ENCODE results near the gene TRDN.
"Not testable (repeated sequence)": the region's sequence is repeated elsewhere in the genome, so short reads cannot be mapped to it uniquely, and the experiment has no call there.

The TRDN gene

DNA sequence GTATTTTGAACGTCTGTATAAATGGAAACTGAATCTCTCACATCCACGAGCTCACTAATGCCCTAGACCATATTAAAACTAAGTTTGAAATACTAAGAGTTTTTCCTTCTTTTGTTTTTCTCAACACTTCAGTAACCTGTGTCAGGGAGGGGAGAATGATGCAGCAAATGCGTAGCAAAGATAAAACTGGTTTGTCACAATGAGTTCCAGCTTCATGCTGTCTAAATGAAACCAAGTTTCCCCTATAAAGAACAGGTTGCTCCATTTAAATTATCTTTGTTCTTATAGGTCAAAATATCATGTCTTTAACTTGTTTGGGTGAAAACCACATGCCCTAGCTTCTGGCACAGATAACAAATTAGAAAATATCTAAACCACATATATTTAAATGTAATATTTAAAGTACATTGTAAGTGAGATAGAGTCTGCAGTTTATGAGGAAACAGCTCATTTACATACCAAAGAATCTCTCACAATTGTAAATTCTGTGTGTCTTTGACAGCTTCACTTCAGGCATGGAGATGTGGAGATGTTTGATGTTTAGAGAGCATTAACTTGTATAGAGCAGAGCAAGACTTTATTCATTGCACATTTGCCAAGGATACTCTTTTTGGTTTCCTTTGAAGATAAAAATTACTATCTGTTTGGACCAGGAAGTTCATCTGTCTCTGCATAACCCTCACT, 7.3 kb downstream of the TRDN start:
- DNase-seq: no peak

DNA sequence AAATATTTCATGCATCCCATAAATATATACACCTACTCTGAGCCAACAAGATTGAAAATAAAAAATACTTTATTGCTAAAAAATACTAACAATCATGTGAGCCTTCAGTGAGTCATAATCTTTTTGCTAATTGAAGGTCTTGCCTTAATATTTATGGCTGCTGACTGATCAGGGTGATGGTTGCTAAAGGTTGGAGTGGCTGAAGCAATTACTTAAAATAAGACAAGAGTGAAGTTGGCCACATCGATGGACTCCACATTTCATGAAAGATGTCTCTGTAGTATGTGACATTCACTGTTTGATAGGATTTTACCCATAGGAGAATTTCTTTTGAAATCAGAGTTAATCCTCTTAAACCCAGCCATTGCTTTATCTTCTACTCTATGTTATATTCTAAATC, 11.1 kb downstream of the TRDN start:
- no peak for DNase-seq

DNA sequence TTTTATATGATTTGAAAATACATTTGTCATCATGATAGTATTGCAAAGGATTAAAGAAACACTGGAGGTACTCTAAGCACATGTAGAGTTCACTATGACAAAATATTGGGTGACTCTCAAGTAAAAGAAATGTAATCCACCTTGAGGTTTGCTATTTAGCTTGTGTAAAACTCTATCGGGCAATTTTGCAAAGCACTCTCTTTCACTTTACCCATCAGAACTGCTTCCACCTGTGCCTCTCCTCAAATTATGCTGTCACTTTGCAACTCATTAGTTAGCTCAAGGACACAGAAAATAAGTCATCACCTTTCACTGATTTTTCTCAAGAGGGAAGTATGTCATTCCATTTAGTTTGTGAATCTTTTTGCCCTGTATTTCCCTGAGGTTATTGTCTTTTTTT, 14.0 kb downstream of the TRDN start:
- no peak for DNase-seq

DNA sequence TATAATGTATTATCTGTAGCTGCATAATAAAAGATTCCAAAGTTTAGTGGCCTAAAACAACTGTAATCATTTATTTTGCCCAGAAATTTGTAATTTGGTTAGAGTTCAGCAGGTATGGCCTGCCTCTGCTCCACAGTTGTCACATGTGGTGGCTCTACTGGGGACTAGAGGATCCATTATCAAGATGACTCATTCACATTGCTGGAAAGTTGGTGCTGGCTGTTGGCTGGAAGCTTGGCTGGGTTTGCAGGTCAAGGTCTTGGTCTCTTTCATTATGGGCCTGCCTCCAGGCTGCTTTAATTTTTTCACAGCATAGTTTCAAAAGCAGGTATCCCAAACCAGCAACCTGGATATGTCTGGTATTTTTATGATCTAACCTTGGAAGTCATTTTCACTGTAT, 17.6 kb downstream of the TRDN start:
- DNase-seq: no peak

DNA sequence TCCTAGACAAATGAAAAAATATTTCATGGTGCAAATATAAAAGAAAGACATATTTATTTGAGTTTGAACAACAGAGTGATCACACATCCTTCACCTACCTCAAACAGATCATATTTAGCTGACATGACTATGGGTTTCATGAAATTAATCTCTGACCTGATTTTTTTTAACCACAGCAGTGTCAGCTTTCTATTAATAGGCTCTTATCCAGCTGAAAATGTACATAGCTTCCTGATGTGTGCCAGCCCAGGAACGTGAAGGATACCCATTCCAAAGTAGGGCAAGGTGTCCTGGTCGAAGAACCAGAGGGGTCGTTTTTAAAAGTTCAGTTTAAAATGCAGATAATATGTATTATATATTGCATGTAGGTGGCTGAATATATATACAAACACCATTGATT, 19.8 kb downstream of the TRDN start:
- no peak for DNase-seq

DNA sequence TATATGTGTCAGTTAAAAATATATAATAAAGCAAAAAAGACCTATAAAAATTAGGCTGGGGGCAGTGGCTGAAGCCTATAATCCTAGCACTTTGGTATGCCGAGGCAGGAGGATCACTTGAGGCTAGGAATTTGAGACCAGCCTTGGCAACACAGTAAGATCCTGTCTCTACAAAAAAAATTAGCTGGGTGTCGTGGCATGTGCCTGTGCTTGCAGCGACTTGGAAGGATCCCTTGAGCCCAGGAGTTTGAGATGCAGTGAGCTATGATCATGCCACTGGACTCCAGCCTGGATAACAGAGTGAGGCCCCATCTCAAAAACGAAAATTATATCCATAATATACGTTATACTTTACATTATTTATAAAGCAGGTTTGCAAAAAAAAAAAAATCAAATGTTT, 20.7 kb downstream of the TRDN start:
- DNase-seq: no peak

DNA sequence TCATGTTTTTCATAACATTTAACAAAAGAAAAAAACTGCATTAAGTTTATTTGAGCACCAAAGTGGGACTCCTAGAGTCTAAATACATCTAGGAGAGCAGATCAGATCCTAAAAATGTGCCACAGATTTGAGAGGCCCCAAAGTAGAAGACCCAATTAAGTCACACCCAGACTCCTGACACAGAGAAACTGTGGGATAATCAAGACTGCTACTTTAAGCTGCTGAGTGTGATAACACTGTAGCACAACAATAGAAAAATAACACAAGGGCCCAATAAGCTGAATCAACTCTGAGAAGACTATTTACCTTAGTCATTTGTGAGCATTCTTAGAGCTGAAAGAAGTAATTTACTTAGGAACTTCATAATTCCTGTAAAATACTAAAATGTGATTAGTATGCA, 26.0 kb downstream of the TRDN start:
- DNase-seq: no peak

DNA sequence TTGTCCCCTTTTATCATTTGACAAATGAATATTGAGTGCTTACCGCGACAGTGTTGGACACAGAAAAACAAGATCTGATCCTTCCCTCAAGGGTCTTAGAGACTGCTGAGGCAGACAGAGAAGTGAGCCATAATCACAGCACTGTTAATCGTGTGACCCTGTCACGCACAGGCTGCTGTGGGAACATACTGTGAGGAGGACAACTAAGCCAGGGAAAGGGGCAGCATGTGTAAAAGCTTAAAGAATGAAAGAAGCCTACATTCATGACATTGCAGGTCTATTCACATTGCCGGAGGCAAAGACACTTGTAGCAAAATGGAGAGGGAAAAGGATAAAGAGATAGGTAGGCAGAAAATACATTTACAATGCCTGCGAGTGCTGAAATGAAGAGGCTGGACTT, 32.7 kb downstream of the TRDN start:
- no peak for DNase-seq

DNA sequence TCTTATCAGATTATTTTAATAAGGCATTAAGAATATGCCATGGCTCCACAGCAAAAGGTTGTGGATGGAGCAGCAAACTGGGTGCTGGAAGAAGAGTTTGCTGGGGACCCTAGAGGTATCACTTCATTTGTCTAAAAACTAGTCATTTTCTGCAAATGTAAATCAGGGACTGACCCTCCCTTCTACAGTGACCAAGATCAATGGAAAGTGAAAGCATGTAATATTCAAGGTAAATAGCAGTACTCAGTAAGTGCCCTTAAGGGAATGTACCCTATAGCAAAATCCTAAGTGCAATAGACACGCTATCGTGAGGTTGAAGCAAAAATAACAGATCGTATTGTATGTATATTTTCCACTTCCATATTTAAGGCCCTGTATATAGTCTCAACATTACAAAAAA, 38.7 kb downstream of the TRDN start:
- DNase-seq: no peak

DNA sequence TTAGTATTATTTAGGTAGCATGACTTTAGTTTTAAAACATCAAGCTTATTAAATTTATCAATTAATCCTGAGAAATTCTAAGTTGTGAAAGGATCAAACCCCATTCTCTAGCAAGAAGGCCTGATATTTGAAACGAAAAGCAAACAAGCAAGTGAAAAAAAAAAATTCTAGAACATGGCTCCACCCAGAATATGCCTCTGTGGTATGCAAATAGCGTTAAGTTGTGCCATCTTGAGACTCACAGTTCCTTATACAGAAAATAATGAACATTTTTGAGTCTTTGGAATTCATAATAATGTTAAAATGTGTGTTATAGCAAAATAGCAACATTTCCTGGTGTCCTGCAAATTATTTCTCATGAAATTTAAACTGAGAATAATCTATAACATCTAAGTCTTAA, 42.0 kb downstream of the TRDN start:
- DNase-seq: no peak

DNA sequence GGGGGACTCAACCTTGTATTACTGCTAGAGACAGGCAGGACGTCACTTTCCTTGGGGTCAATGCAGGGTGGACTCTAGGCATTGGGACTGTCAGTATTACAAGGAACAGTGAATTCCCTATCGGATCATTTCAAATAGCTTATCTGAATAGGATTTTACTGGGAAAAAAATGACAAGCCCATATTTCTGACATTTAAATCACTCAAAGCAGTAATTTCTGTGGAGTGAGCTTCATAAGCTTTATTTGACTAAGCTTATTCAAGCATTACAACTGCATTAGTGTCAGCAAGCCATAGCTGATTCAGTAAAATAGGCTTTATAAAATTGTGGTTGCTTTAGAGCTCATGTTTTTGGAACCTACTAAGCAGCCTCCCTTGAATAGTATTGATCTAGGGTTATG, 44.3 kb downstream of the TRDN start:
- DNase-seq: no peak

DNA sequence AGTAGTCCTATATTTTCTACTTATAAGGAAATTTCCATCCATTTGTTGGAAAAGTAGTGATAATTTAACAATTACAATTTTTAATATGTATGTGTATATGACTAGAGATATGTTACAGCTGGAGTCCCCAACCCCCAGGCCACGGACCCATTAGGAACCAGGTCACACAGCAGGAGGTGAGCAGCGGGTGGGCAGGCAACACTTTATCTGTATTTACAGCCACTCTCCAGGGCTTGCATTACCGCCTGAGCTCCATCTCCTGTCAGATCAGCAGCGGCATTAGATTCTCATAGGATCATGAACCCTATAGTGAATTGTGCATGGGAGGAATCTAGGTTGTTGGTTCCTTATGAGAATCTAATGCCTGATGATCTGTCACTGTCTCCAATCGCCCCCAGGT, 46.8 kb downstream of the TRDN start:
- DNase-seq: no peak

DNA sequence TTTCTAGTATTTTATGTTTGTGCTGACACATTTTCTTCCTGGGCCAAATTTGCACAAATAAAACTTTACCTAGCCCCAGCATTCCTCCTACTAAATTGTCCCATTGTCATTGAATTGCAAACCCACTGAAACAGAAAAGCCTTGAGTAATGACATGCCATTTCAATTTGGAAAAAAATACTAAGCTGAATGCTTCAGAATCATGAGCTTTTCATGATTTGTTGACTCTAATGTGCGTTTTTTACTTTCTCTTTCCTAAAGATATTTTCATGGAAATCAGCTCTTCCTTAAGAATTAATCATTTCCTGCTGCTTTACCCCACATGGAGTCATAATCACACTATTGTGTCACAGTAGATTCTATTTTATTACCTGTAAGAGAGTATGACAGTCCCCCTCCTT, 47.4 kb downstream of the TRDN start:
- DNase-seq: no peak

DNA sequence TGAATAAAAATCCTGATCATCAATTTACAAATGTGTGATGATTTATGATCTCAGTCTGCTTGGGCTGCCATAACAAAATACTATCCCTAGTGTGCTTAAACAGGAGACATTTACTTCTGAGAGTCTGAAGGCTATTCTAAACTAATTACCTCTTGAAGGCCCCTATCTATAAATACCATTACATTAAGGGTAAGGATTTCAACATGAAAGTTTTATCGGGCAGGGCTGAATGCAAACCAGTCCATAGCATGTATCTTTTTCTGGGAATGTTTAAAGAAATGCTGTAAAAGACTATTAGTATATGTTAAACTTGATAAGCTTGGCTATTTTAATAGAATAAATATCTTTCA, 48.2 kb downstream of the TRDN start:
- no peak for DNase-seq

DNA sequence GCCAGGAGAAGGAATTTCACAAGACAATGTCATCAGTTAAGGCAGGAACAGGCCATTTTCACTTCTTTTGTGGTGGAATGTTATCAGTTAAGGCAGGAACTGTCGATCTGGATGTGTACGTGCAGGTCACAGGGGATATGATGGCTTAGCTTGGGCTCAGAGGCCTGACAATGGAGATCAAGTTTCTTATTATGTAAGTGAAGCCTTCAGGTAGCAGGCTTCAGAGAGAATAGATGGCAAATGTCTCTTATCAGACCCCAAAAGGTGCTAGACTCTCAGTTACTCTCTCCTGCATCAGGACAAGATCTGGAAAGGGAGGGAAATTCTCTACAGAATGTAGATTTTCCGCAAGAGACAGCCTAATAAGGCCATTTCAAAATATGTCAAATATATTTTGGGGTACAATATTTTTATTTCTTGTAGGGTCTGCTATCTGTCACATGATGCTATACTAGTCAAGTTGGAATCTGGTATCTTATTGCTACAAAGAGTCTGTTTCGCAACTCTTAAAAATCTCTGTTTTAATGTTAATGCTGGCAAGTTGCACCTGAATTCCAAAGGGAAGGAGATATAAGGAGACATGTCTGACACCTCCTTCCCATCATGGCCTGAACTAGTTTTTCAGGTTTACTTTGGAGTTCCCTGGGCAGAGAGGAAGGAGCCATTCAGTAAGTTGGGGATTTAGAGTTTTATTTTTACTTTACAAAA, 48.8 kb downstream of the TRDN start:
- DNase-seq: no peak

DNA sequence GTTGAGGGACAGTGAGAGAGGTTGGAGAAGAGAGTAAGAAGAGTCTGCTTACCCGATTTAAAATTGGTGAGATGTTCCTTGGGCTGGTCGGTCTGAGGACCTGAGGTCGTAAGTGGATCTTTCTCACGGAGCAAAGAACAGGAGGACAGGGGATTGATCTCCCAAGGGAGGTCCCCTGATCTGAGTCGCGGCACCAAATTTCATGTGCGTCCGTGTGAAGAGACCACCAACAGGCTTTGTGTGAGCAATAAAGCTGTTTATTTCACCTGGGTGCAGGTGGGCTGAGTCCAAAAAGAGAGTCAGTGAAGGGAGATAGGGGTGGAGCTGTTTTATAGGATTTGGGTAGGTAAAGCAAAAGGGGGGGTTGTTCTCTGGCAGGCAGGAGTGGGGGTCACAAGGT, 49.3 kb downstream of the TRDN start:
- DNase-seq: not testable (repeated sequence)

DNA sequence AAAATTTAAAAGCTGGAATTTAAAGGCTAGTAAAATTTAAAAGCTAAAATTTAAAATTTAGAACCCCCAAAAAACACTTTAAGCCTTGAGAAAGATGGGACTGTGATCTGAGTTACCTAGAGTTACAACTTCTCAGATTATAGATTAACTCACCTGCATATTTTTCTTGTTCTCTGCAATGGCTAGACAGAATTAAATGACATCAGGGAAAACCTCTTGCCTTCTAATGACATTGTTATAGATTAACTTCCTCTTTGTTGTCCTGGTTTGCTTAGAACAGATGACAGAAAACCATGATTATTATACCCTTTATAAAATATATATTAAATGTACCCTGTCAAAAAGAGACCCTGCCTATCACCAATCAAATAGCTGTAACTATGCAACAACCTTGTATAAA, 56.4 kb downstream of the TRDN start:
- DNase-seq: no peak

DNA sequence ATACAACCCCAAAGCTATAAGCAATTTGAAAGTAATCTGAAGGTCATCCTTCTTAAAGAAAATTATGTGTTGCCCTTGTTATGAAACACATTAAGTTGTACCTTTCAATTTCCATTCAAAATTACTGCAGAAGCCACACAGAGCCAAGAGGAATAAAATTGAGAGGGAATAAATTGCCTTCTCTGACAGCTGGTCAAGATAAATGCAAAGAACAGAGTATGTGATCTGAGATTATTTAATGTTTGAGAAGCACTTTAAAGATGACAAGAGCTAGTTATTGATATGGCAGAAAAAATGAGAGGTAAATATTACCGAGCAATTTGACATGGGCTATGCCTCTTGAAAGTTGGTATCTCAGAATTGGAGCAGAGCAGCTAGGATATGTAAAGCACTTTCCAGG, 61.6 kb downstream of the TRDN start:
- DNase-seq: no peak

DNA sequence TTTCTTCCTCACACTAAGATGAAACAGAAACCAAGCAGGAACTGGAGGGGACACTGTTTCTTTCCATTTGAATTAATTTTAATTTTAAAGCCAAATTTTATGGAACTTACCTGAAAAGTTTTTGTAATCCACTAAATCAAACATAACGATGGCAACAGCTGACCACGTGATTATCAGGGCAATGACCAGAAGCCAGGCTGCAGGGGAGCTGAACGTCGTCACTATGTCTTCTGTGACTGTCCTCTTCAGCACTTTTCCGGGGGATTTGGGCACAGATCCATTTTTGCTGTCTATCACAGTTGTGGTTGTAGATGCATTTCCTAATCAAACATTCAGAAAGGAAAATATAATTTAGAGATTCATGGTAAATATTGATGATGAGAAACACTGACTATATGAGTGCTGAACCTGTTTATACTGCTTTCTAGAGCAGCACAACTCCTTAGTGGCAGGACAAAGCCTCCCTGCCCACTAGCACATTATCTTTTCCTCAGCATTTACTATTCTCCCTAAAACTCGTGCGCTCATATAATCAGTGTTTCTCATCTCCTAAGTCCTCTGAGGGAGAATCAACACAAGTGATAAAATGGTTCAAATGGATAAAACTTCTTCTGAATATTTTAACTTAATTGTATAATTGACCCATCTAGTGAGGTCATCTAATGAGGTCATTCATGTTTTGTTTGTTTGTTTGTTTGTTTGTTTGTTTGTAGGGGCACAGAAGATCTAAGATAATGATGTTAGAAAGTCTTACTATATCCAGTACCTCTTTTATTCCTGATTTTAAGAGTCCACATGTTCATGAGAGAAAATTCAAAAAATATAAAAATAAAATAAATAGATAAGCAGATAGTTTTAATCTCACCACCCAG, 65.7 kb downstream of the TRDN start:
- no peak for DNase-seq

DNA sequence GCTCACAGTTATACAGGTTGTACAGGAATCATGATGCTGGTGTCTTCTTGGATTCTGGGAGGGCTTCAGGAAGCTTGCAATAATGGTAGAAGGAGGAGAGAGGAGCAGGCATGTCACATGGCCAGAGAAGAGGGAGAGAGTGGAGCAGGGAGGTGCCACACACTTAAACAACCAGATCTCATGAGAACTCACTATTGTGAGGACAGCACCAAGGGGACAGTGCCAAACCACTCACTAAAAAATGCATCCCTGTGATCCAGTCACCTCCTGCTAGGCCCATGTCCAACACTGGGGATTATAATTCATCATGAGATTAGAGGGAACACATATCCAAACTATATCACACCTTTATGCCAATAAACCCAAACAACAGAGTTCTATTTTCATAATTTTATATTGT, 67.2 kb downstream of the TRDN start:
- no peak for DNase-seq

DNA sequence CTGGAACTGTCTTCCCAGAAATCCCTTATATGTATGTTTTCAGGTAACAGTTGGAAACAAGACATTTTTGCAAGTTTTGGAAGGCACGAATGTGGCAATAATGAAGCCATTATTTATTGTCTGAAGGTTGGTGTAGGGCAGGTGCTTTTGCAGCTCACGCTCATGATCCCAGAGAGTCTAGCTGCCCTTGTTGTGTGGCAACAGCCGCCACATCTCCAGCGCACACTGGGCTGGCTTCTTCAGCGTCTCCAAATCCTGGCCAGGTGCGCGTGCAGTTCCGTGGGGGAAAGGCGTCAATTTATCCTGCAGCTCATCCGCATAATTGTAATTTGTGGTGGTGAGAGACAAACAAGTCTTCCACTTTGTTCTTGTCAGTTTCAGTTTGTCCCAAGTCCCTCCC, 71.2 kb downstream of the TRDN start:
- DNase-seq: no peak

DNA sequence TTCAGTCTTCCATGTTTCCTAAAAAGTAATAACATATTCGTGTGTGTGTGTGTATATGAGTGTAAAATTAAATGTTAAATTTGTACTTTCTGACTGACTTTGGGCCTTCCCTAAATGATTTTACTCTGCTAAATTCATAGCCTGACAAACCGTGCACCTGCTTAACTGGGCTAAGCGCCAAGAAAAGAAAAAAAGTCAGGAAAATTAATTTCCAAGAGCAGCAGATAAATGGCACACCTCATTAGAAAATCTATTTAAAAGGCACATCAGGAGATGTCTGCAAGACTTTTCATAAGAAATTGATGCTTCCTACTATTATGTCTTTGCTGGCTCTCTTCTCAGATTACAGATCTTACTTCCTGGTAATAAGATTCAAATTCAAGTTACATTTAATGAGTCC, 72.4 kb downstream of the TRDN start:
- DNase-seq: no peak

DNA sequence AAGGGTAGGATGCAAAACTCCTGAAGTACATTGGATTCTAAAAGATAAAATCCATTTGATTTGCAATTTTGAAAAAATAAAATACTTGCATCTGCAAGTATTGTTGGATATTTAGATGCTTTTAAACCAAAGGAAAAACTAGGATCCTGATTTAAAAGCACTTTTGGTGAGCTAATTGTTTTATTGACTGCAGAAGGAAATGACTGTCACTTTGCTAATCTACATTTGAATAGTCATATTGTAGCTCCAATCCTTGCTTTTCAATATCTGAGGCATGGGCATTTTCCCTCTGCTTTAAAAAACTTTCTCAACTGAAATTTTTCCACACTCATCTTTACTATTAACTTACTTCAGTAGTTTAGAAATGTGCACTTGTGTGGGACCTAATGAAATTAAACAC, 74.1 kb downstream of the TRDN start:
- no peak for DNase-seq

DNA sequence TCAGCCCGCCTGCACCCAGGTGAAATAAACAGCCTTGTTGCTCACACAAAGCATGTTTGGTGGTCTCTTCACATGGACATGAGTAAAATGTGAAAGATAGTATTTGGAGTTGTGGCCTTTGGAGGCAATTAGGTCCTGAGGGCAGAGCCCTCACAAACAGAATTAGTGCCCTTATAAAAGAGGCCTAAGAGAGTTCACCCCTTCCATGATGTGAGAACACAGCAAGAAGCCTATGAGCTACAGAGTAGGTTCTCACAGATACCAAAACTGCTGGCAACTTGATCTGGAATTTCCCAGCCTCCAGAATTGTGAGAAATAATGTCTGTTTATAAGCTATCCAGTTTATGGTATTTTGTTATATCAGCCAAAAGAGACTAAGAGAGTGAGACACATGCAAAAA, 74.5 kb downstream of the TRDN start:
- no peak for DNase-seq
